ENCODE data around the gene ITSN2. TPM values are rescaled to one million over a fixed set of nuclear protein-coding genes. Genes with fewer than 3 reads are reported as not detected.
A peak's percentile ranks its signal among the peaks of the same experiment; 100 is the strongest.

ITSN2 gene
- total and polyA plus RNA-seq, 4 donors, result 10.1 to 32.4 (median 21.6) TPM

- no peaks in the 10 kb centered on the region for H3K9me3 ChIP-seq (ENCODE audit: control insufficient read depth in 4 of 4, low read length in 3 of 4)
- H3K9ac ChIP-seq (ENCODE audit: low read depth in 1 of 2, low read length in 2 of 2), result no peak overlapping the region
- no peak overlapping the region for H3K4me3 ChIP-seq (ENCODE audit: low read depth in 1 of 3, low read length in 3 of 3)
- no peaks in the 10 kb centered on the region for H3K4me1 ChIP-seq (ENCODE audit: control insufficient read depth in 4 of 4, insufficient read depth in 4 of 4, low read length in 3 of 4)
- TF ChIP-seq JUND (IDR thresholded peaks at IDR 0.05) (no peak), RAD21 (IDR thresholded peaks at IDR 0.05) (peak in 1 of 2 donors; percentile 21)
- no peak for DNase-seq (ENCODE audit: low spot score)
- H3K27me3 ChIP-seq (ENCODE audit: control insufficient read depth in 4 of 4, insufficient read depth in 4 of 4, low read length in 3 of 4), result no peaks in the 10 kb centered on the region
- 96% methylated on average over 1 of the region's 1 CpG for whole genome bisulfite sequencing
- no peak overlapping the region for H3K27ac ChIP-seq (ENCODE audit: low read depth in 1 of 2, low read length in 2 of 2)
- H3K36me3 ChIP-seq (ENCODE audit: control insufficient read depth in 4 of 4, insufficient read depth in 3 of 4, low read depth in 1 of 4, low read length in 3 of 4), result peaks cover 0 to 10% (median 2%) of the 10 kb centered on the region in 4 donors
These were observed 123.0 kb downstream of the ITSN2 start for GRCh38 chr2:24237313-24237712.

DNA sequence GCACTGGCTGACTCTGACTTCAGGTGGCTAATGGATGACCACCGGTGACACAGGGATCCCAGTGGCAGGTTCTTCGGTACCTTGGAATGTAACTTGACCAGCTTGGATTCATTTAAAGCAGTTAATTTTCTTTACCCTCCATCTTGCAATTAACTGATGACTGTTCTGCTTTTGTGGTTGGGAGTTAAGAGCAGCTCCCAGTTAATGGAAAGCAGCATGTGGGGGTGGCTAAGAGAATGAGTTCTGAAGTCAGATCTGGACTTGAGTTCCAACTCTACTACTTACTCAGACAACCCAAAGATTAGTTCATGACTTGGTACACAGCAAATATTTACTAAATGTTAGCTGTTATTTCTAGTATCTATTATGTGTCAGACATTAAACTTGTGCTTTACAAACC, 127.0 kb downstream of the ITSN2 start:
- no peak for DNase-seq (ENCODE audit: low spot score)
- no peak overlapping the region for H3K4me3 ChIP-seq (ENCODE audit: low read depth in 1 of 3, low read length in 3 of 3)
- TF ChIP-seq YY1 (IDR thresholded peaks at IDR 0.05), result no peak
- TF ChIP-seq FOXA1 (IDR thresholded peaks at IDR 0.05), result no peak
- TF ChIP-seq REST (IDR thresholded peaks at IDR 0.05), result no peak
- TF ChIP-seq RAD21 (IDR thresholded peaks at IDR 0.05), result no peak
- no peak for TF ChIP-seq EGR1 (IDR thresholded peaks at IDR 0.05; ENCODE audit: low read depth in 2 of 2)
- no peak for TF ChIP-seq JUND (IDR thresholded peaks at IDR 0.05)
- H3K36me3 ChIP-seq (ENCODE audit: control insufficient read depth in 4 of 4, insufficient read depth in 3 of 4, low read depth in 1 of 4, low read length in 3 of 4), result peaks cover 0 to 7% (median 2%) of the 10 kb centered on the region in 4 donors
- no peaks in the 10 kb centered on the region for H3K27me3 ChIP-seq (ENCODE audit: control insufficient read depth in 4 of 4, insufficient read depth in 4 of 4, low read length in 3 of 4)
- 96% methylated on average over 2 of the region's 2 CpGs for WGBS
- no peaks in the 10 kb centered on the region for H3K9me3 ChIP-seq (ENCODE audit: control insufficient read depth in 4 of 4, low read length in 3 of 4)
- no peak overlapping the region for H3K27ac ChIP-seq (ENCODE audit: low read depth in 1 of 2, low read length in 2 of 2)
- H3K9ac ChIP-seq (ENCODE audit: low read depth in 1 of 2, low read length in 2 of 2), result no peak overlapping the region
- H3K4me1 ChIP-seq (ENCODE audit: control insufficient read depth in 4 of 4, insufficient read depth in 4 of 4, low read length in 3 of 4), result no peaks in the 10 kb centered on the region

GRCh38 chr2:24231461-24231881, 128.9 kb downstream of the ITSN2 start:
- 96% methylated on average over 4 of the region's 4 CpGs for WGBS
- H3K9ac ChIP-seq (ENCODE audit: low read depth in 1 of 2, low read length in 2 of 2), result no peak overlapping the region
- no peak for DNase-seq (ENCODE audit: low spot score)
- no peak overlapping the region for H3K27ac ChIP-seq (ENCODE audit: low read depth in 1 of 2, low read length in 2 of 2)
- no peaks in the 10 kb centered on the region for H3K9me3 ChIP-seq (ENCODE audit: control insufficient read depth in 4 of 4, low read length in 3 of 4)
- peaks cover 0 to 7% (median 2%) of the 10 kb centered on the region in 4 donors for H3K36me3 ChIP-seq (ENCODE audit: control insufficient read depth in 4 of 4, insufficient read depth in 3 of 4, low read depth in 1 of 4, low read length in 3 of 4)
- H3K4me3 ChIP-seq (ENCODE audit: low read depth in 1 of 3, low read length in 3 of 3), result no peak overlapping the region
- H3K27me3 ChIP-seq (ENCODE audit: control insufficient read depth in 4 of 4, insufficient read depth in 4 of 4, low read length in 3 of 4), result no peaks in the 10 kb centered on the region
- no peaks in the 10 kb centered on the region for H3K4me1 ChIP-seq (ENCODE audit: control insufficient read depth in 4 of 4, insufficient read depth in 4 of 4, low read length in 3 of 4)
- no peak for TF ChIP-seq TAF1 (conservative IDR thresholded peaks at IDR 0.05)
- no peak for TF ChIP-seq FOXA2 (IDR thresholded peaks at IDR 0.05)
- TF ChIP-seq REST (IDR thresholded peaks at IDR 0.05), result no peak
- no peak for TF ChIP-seq YY1 (IDR thresholded peaks at IDR 0.05)
